AG04449 (cell line): ENCODE results near the gene CASK.

Experiments used
- CTCF ChIA-PET: fragments of 350-600 bp; formaldehyde crosslinking; extraction: SDS; loops from one replicate; lab custom pipeline; 2021; ENCODE audit warnings: antibody characterized with exemption; lab: Yijun Ruan, JAX
- POLR2A ChIA-PET: fragments of 400-600, 350-600 bp; formaldehyde crosslinking; extraction: SDS; loops from one replicate; lab custom pipeline; 2020; ENCODE audit warnings: antibody characterized with exemption, inconsistent platforms; lab: Yijun Ruan, JAX
- DNase-seq: peaks from one replicate; pipeline ENCODE4 v3.0.0-alpha.2; 2010; ENCODE audit warnings: low read depth, low spot score
- H3K4me3 ChIP-seq: 2 replicates; pipeline ENCODE4 v1.5.1; 2011; ENCODE audit warnings: low read depth, mild to moderate bottlenecking, control low read depth, low read length
- CTCF ChIP-seq: IDR thresholded peaks from one replicate; pipeline ENCODE4 v1.5.1; 2011; ENCODE audit warnings: mild to moderate bottlenecking, moderate library complexity, low read length, control low read depth, inconsistent platforms; ENCODE audit not compliant: insufficient read depth; ENCODE audit errors: missing control alignments

CASK gene

GRCh38 chrX:41761169-41761568 lies 162.2 kb downstream of the CASK start:
- POLR2A ChIA-PET: no interaction called here
- CTCF ChIA-PET: interaction anchor here (1.0 to 3.2 kb wide), 3 partner anchors 50 to 203 kb away, joined by 3 to 20 read pairs (median 7); no protein-coding TSS in a partner anchor
- no peak for DNase-seq
- H3K4me3 ChIP-seq: no peak overlapping the region
- no peak for TF ChIP-seq CTCF

DNA sequence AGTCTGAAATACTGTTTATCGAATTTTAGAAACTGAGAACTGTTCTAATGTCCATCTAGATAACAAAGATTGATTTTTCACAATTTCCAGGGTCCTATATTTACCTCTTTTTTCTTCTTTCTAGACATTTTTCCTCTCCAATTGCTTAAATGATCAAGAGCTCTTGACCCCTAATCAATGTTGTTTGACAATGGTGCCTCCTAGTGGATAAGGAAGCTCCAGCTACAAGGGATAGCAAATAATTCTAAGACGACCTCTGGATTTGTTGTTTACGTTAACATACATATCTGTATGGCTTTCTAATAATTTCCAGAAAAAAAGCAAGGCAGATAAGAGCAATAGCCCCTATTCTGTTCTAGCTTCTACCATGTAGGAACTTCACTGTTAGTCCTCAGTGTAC lies 163.5 kb downstream of the CASK start:
- no peak overlapping the region for H3K4me3 ChIP-seq
- no peak for DNase-seq
- peak; percentile 12 for TF ChIP-seq CTCF
- CTCF ChIA-PET: interaction anchor here (0.8 to 3.2 kb wide), 12 partner anchors 8 to 484 kb away, joined by 3 to 20 read pairs (median 4); no protein-coding TSS in a partner anchor
- POLR2A ChIA-PET: no interaction called here

GRCh38 chrX:41758401-41758800 lies 165.0 kb downstream of the CASK start:
- no peak for DNase-seq
- TF ChIP-seq CTCF: no peak
- ChIA-PET POLR2A (no interaction called here), CTCF (interaction anchor here (0.8 to 3.2 kb wide), 4 partner anchors 68 to 483 kb away, joined by 3 to 20 read pairs (median 4); no protein-coding TSS in a partner anchor)
- H3K4me3 ChIP-seq: no peak overlapping the region

- CTCF ChIA-PET: no interaction called here
- no peak for TF ChIP-seq CTCF
- POLR2A ChIA-PET: no interaction called here
- no peak for DNase-seq
- H3K4me3 ChIP-seq: no peak overlapping the region
Measured at GRCh38 chrX:41750716-41751115, 172.6 kb downstream of the CASK start.

DNA sequence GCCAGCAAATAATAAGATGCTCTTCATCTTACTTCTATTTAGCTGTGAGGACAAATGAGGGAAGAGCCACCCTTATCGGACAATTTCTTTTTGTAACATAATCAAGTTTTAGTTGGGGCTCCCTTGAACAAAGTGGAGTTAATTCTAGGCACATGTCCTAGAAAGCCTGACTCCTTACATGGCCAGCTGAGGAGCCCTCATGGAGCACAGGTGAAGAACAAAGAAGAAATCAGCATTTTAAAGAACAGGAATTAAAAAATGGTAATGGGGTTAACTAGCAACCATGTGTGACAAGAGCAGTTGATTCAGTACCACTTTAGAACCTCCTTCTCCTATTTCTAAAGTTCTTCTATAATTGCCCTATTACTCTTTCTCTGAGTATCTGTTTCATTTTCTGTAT lies 183.5 kb downstream of the CASK start:
- CTCF ChIA-PET: interaction anchor here (1.3 kb wide), 1 partner anchor 9 kb away, joined by 3 read pairs; no protein-coding TSS in a partner anchor
- no peak overlapping the region for H3K4me3 ChIP-seq
- DNase-seq: no peak
- TF ChIP-seq CTCF: no peak
- POLR2A ChIA-PET: no interaction called here

- no peak for TF ChIP-seq CTCF
- H3K4me3 ChIP-seq: no peak overlapping the region
- ChIA-PET POLR2A (no interaction called here), CTCF (no interaction called here)
- no peak for DNase-seq
Measured at GRCh38 chrX:41737065-41737464, 186.3 kb downstream of the CASK start.
